ENCODE data around the gene CATSPERE. TPM values are rescaled to one million over a fixed set of nuclear protein-coding genes. Genes with fewer than 3 reads are reported as not detected.
A peak's percentile ranks its signal among the peaks of the same experiment; 100 is the strongest.

CATSPERE gene
- total RNA-seq, 4 donors from 2014 or later, result 0.24 to 1.4 (median 1.0) TPM

- no peak for TF ChIP-seq CTCF (IDR thresholded peaks at IDR 0.05)
- ATAC-seq (ENCODE audit: low FRiP score), result no peak
- no peak for DNase-seq (ENCODE audit: low spot score)
These were observed 13.5 kb upstream of the CATSPERE start for GRCh38 chr1:244447552-244447951.

GRCh38 chr1:244448279-244449036 is 12.6 kb upstream of the CATSPERE start:
- DNase-seq (ENCODE audit: low spot score) (no peak), ATAC-seq (ENCODE audit: low FRiP score) (no peak)

GRCh38 chr1:244449936-244450508 is 11.1 kb upstream of the CATSPERE start:
- TF ChIP-seq CTCF (IDR thresholded peaks at IDR 0.05), result no peak
- no peak for ATAC-seq (ENCODE audit: low FRiP score)
- DNase-seq (ENCODE audit: low spot score), result no peak

More at GRCh38 chr1:244448279-244449036, 12.6 kb upstream of the CATSPERE start:
- TF ChIP-seq CTCF (IDR thresholded peaks at IDR 0.05), result no peak

- no peak for TF ChIP-seq CTCF (IDR thresholded peaks at IDR 0.05)
- ATAC-seq (ENCODE audit: low FRiP score), result peak; percentile 35
- no peak for DNase-seq (ENCODE audit: low spot score)
These were observed 10.2 kb upstream of the CATSPERE start for GRCh38 chr1:244450597-244451538.

- no peak for ATAC-seq (ENCODE audit: low FRiP score)
- TF ChIP-seq CTCF (IDR thresholded peaks at IDR 0.05), result no peak
- DNase-seq (ENCODE audit: low spot score), result no peak
These were observed 9.5 kb upstream of the CATSPERE start, which contains the start of gene ADSS2 for GRCh38 chr1:244451539-244451950. ADSS2 (minus strand) TSS chr1:244451909; CDS start chr1:244451817, 92 bp downstream.

- DNase-seq (ENCODE audit: low spot score) (peak; percentile 88), ATAC-seq (ENCODE audit: low FRiP score) (peak; percentile 99)
- TF ChIP-seq CTCF (IDR thresholded peaks at IDR 0.05), result no peak
These were observed 8.9 kb upstream of the CATSPERE start for GRCh38 chr1:244451951-244452795.
